ENCODE measurements around the gene AREG.

DNA sequence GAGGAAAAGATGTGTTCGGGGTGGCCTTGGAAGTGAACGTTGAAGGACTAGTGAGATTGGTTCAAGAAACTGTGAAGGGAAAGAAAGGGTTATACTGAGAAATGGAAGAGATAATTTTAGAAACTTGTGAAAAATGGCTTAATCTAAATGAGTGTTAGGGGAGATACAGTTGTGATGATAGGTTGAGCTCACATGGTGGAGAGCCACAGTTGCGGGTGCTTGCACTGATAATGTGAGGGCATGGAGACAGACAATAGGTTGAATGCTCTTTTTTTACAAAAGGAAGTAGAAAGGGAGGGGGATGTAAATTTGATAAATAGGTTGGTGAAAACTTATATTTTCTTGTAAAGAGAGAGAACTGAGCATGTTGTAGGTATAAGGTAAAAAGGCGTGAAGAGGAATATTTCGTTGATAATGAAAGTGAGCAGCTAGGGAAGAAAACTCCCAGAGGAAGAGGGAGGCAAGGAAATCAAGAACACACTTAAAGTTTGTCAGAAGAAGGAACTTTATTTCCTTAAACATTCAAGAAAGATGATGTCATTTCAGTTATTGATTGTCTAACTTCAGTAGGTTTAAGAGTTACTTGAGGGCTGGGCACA is 8.2 kb downstream of the AREG start:
- TF ChIP-seq CTCF (conservative IDR thresholded peaks at IDR 0.05; ENCODE audit: low read length) (no peak), EZH2phosphoT487 (IDR thresholded peaks at IDR 0.05; ENCODE audit: borderline replicate concordance) (no peak)
